Stimulated activated CD4-positive, alpha-beta T cell treated with anti-CD3 and anti-CD28 coated beads, Interleukin-12 subunit alpha, Interleukin-12 subunit beta, amount 100 ng/mL, for 24 hours (primary cell): ENCODE measurements around the gene NR1I3.
A peak's percentile ranks its signal among the peaks of the same experiment; 100 is the strongest.
"Not testable (repeated sequence)": the region's sequence is repeated elsewhere in the genome, so short reads cannot be mapped to it uniquely, and the experiment has no call there.

ENCODE experiments used
- DNase-seq, 2 experiments: peaks; one replicate each; pipeline ENCODE4 v3.0.0-alpha.2; 2020; ENCODE audit warnings: low read depth in 2 of 2

NR1I3 gene

GRCh38 chr1:161238039-161238473, at the start of gene NR1I3:
TSS of gene NR1I3 (minus strand) at chr1:161238203. CDS start at chr1:161236565, 1,638 bp downstream.
- DNase-seq: no peak

DNA sequence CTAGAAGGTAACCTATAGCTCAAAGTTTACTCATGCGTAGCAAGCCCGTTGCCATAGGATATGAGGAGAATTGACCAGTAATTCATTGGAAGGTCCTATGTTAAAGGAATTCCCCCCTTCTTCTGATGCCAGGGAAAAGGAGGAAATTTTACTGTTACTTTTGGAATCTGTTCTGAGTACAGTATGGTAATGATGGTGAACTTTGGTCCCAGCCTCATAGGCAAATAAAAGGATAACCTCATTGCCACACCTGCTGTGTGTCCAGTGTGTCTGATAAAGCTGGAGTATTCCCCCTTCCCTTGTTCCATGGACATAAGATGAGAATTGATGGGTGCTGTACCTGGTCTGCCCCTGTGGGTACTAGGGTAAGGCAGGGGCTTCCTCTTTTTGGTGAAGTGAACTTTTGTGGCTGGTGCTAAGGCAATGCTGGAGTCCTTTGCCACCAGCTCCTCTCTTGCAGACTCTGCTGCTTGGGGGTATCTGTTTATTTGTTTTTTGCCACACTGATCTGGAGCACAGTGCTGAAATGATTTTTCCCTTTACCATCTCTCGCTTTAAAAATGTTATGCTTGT, 49.6 kb upstream of the NR1I3 start:
- DNase-seq: no peak

- no peak for DNase-seq
Measured at GRCh38 chr1:161285521-161285920, 47.5 kb upstream of the NR1I3 start.

DNA sequence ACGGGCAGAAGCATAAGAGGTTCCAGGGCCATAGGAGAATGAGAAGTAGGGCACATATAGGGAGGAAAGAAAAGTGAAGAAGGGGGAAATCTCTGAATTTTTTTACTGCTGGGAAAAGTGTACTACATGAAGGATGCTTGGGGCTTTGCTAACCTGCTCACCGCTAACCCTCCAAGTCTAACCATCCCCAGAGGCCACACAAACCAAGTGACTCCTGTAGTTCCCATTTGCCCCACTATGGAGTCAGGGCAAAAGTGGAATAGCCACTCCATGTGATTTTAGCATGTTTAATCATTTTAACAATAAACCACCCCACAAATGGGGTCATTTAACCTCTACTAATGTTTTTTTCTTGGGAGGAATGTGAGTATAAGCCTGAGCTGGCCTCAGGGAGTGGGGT, 47.1 kb upstream of the NR1I3 start:
- no peak for DNase-seq

- DNase-seq: no peak
Measured at GRCh38 chr1:161282991-161283390, 45.0 kb upstream of the NR1I3 start.

DNA sequence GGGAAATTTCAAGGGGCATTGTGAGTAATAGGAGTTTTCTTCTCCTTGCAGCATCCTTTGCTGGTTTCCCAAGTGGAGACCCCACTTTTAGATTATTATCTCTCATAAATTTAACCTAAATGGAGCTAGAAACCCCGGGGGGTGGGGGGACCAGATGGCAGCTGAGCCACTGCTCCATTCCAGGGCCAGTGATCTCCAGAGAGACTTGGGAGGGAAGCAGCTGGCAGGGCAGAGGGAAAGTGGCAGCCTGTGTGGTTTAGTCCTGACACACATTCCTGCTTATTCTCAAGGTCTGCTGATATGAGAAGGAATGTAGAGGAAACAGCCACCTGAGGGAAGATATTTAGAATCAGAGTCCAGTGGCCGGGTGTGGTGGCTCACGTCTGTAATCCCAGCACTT, 36.9 kb upstream of the NR1I3 start:
- DNase-seq: no peak

DNA sequence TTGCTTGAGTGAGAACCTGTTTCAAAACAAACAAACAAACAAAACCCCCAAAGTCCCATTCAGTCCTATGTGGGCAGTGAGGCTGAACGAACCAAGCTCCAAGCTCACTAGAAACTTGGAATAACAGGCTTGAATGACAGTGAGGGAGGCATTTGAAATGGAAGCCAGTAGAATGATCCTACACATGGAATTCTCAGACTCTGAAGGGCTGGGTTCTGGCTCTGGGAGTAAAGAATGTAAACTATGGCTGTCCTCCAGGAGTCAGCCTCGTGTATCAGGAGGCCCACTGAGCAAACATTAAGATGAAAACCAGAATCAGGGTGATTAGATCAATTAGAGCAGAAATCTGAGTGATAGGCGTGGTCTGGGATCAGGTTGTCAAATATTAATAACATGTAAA, 35.4 kb upstream of the NR1I3 start:
- DNase-seq: no peak

DNA sequence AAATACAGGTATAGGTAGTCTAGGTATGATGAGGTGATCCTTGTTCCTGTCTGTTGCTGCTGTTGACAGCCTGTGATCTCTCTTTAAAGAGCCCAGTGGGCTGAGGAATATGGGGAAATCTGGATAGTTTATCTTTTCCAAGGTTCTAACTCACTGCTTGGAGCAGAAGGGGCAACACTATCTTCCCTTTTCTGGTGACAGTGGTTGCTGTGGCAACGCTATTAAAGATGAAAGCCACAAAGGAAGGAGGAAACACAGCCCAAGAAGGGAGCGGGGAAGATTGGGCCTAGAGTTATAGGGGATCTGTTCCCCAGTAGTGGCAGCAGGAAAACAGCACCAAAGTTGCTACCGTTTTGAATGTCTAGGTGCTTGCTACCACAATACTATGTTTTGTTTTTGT, 29.3 kb upstream of the NR1I3 start:
- no peak for DNase-seq

DNA sequence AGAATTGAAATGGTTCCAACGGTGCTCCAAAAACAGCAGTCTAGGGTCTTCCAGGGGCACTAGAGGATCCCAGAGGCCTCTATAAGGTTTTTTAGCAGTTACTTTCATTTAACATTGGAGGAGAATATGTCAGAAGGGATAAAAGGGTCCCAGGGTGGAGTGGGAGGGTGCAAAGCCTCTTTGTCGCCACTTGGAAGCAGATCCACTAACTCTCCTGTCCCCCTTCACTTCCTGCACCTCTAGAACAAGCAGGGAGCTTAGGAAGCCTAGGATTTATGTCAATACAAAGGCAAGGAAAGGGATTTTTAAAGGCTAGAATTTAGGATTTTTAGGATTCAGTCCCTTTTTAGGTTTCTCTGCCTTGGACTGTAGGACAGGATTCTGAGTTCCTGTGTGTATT, 28.8 kb upstream of the NR1I3 start:
- no peak for DNase-seq

DNA sequence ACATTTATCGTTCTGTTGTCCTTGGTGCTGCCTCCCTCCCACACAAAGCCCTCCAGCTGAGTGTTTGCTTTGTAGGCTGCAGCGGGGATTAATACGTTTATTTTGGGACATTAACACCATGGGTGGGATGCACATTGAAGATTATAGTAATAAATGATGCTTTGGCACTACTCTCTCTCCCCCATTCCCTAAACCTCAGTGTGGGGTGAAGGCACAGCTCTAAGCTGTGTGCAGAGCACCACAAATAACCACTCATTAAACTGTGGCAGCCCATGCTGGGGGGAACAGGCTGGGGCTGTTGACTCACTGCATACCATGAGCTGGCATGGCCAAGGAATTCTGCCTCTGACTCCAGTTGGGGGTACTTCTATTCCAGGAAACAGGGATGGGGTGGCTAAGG, 28.2 kb upstream of the NR1I3 start:
- DNase-seq: no peak

DNA sequence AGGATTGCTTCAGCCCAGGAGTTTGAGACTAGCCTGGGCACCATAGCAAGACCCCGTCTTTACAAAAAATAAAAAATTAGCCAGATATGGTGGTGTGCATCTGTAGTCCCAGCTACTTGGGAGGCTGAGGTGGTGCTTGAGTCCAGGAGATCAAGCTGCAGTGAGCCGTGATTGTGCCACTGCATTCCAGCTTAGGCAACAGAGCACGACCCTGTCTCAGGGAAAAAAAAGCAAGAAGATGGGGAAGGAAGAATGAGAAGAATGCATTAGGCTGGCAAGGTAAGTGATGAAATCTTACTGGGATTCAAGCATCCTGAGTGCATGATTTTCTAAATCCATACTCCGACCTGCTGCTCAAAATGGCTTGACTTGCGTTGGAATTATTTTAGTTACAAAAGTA, 27.3 kb upstream of the NR1I3 start:
- DNase-seq: no peak

DNA sequence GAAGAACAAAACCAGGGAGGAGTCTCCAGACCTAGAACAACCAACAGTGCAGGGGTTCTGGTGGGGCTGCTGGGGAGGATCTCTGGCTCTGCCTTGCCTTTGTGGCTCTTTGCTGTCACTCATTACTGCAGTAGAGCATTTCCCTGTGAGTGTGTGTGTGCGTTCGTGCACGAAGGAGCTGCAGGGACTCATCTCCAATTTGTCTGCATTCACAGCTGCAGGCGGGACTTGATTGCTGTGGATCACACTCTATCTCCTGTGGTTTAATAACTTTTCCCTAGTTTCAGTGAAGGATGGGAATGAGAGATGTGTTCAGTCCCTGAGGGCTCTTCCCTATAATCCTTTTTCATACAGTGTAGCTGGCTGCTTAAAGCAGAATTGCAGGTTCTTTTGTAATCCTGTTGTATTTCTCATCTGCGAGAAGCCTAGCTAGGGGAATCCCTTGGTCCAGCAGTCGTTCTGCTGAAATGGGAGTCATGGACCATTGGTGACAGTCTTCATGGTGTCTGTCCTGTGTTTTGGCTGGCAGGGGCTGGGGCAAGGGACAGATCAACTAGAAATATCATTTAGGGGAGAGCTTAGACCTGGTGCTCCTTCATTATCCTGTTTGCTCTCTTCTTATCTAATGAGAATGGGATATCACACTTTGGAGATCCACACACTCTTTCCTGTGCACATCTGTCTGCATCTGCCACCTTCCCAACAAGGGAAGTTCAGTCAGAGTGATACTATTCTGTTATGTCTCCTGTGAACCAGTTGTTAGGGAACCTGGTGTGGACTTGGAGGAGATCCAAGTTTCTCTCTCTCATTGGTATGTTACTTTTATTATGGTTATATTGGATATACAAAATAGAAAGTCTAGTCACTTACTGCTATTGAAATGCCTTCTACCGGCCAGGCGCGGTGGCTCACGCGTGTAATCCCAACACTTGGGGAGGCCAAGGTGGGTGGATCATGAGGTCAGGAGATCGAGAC, 23.5 kb upstream of the NR1I3 start:
- DNase-seq: no peak

- no peak for DNase-seq
Measured at GRCh38 chr1:161260376-161261260, 22.6 kb upstream of the NR1I3 start.

- no peak for DNase-seq
Measured at GRCh38 chr1:161259765-161260164, 21.8 kb upstream of the NR1I3 start.

- DNase-seq: no peak
Measured at GRCh38 chr1:161259345-161259702, 21.3 kb upstream of the NR1I3 start.

DNA sequence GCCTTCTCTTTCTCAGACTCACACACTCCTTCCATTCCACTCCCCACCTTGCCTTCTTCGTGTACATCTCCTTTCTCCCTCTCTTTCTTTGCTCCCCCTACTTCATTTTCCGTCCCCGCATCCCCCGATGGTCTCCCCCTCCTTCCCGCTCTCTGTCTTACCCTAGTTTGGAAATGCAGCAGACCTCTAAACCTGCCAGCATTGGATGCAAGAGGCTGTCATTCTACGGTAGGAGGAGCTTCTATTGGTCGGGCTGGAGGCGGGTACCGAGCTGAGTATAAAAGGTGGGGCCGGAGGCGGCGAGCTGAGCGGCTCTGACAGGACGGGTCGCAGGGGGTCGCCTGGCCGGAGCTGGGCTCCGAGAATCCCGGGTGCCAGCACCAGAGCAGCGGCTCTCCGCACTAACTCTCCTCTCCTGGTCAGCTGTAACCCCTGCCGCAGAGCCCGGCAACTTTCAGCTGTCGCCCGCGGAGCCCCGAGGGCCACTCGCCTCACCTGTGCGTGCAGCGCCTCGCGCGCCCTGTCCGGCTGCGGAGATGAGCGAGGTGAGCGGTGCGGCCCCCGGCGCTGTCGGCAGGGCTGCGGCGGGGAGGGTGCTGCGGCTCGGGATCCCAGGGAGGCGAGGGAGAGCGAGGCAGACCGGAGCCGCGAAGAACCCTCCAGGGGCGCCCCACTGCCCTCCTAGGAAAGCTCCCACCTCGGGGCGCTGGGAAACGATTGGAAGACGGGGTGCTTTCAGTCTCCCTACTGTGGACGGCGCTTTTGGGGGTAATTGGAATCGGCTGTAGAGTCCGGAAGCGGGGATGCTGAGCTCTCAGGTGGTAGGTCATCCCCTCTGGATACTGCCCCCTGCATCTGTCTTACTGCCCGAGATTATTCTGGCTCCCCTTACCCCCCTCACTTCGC, 20.7 kb upstream of the NR1I3 start, which contains the start of gene PCP4L1:
PCP4L1 (plus strand) TSS at position 307 of the 906 bp plus-strand sequence; CDS start at position 537, 230 bp downstream.
- peak; percentile 10 to 35 for DNase-seq

- not testable (repeated sequence) for DNase-seq
Measured at GRCh38 chr1:161257109-161257508, 19.1 kb upstream of the NR1I3 start.

- DNase-seq: not testable (repeated sequence)
Measured at GRCh38 chr1:161255955-161256520, 18.0 kb upstream of the NR1I3 start.

- not testable (repeated sequence) for DNase-seq
Measured at GRCh38 chr1:161255302-161255701, 17.3 kb upstream of the NR1I3 start.

DNA sequence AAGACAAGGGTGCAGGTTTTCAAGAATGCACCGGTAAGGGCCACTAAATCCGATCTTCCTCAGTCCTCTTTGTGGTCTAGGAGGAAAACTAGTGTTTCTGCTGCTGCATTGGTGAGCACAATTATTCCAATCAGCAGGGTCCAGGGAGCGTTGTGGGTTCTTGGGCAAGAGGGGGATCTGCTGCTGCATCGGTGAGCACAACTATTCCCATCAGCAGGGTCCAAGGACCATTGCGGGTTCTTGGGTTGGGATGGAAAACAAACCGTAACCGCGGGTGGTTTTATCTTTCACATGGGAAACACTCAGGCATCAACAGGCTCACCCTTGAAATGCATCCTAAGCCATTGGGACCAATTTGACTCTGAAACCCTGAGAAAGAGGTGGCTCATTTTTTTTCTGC, 13.6 kb upstream of the NR1I3 start:
- no peak for DNase-seq

DNA sequence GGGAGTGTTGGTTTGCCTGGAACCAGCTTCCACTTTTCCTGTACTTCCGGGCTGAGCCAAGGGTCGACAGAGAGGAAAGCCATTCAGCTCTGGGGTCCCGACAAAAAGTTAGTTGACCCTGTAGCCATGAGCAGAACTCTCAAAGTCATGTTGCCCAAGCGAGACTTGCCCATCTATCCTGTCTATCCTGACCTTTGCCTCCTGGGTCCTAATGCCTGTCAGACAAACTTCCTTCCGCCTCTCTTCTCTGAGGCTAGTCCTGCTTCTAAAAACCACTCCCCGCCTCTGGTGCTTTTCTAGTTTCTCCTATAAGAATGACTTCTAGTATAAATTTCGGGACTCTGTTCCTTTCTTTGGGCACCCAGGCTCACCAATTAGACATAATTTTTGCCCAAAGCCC, 12.8 kb upstream of the NR1I3 start:
- DNase-seq: no peak
